Neural cell (in vitro differentiated cells): ENCODE data around the gene SHMT1. TPM values are rescaled to one million over a fixed set of nuclear protein-coding genes. Genes with fewer than 3 reads are reported as not detected.
"Not testable (repeated sequence)": the region's sequence is repeated elsewhere in the genome, so short reads cannot be mapped to it uniquely, and the experiment has no call there.

Source experiments
- H2AFZ ChIP-seq: fragments of 200-600, 300-800 bp; sonication (generic), shearing (Covaris generic); 2 replicates; pipeline ENCODE4 v1.6.0; 2014; ENCODE audit warnings: low read depth, mild to moderate bottlenecking, antibody characterized with exemption, low read length, moderate library complexity
- H3F3A ChIP-seq: fragments of 200-600 bp; shearing (Covaris generic); 2 replicates; pipeline ENCODE4 v1.6.1; 2016; ENCODE audit warnings: mild to moderate bottlenecking, moderate library complexity, mixed read lengths, antibody characterized with exemption, low read length; ENCODE audit not compliant: insufficient read depth, poor library complexity, severe bottlenecking
- H3K27ac ChIP-seq: fragments of 200-600, 300-800 bp; sonication (generic), shearing (Covaris generic); 2 replicates; pipeline ENCODE4 v1.5.1; 2014; ENCODE audit warnings: mild to moderate bottlenecking, low read length, moderate library complexity
- H3K27me3 ChIP-seq: fragments of 300-800, 200-600 bp; sonication (generic), shearing (Covaris generic); 2 replicates; pipeline ENCODE4 v1.6.0; 2014; ENCODE audit warnings: mild to moderate bottlenecking, low read depth, low read length, moderate library complexity; ENCODE audit not compliant: insufficient read depth
- H3K36me3 ChIP-seq: fragments of 300-800, 200-600 bp; sonication (generic), shearing (Covaris generic); 2 replicates; pipeline ENCODE4 v1.5.1; 2014; ENCODE audit warnings: mild to moderate bottlenecking, antibody characterized with exemption, low read length, moderate library complexity; ENCODE audit not compliant: insufficient read depth
- H3K4me2 ChIP-seq: fragments of 300-800, 200-600 bp; sonication (generic), shearing (Covaris generic); 2 replicates; pipeline ENCODE4 v1.6.0; 2014; ENCODE audit warnings: mild to moderate bottlenecking, low read length
- H3K4me3 ChIP-seq: fragments of 300-800, 200-600 bp; sonication (generic), shearing (Covaris generic); 2 replicates; pipeline ENCODE4 v1.5.1; 2014; ENCODE audit warnings: mild to moderate bottlenecking, low read length, moderate library complexity
- H3K79me2 ChIP-seq: fragments of 200-600 bp; shearing (Covaris generic); replicated peaks from 2 replicates; pipeline ENCODE4 v1.6.0; 2014; ENCODE audit warnings: mild to moderate bottlenecking, low read length, moderate library complexity; ENCODE audit not compliant: insufficient read depth
- H3K9ac ChIP-seq: fragments of 300-800, 200-600 bp; sonication (generic), shearing (Covaris generic); 2 replicates; pipeline ENCODE4 v1.6.1; 2016; ENCODE audit warnings: mild to moderate bottlenecking, low read length, mixed read lengths
- H3K9me2 ChIP-seq: fragments of 200-600 bp; shearing (Covaris generic); 2 replicates; pipeline ENCODE4 v1.6.1; 2016; ENCODE audit warnings: mild to moderate bottlenecking, low read length, mixed read lengths; ENCODE audit not compliant: insufficient read depth
- H3K9me3 ChIP-seq: fragments of 200-600, 300-800 bp; sonication (generic), shearing (Covaris generic); 2 replicates; pipeline ENCODE4 v1.6.1; 2016; ENCODE audit warnings: mild to moderate bottlenecking, mixed run types, low read length, moderate library complexity, mixed read lengths
- H4K20me1 ChIP-seq: fragments of 200-600 bp; shearing (Covaris generic); 2 replicates; pipeline ENCODE4 v1.6.1; 2016; ENCODE audit warnings: mild to moderate bottlenecking, mixed run types; ENCODE audit not compliant: insufficient read depth
- EP300 ChIP-seq: fragments of 450-650 bp; conservative IDR thresholded peaks from 2 replicates; pipeline ENCODE4 v1.6.1; 2014; ENCODE audit warnings: antibody characterized with exemption, mild to moderate bottlenecking, moderate library complexity; ENCODE audit not compliant: poor library complexity, severe bottlenecking
- EZH2 ChIP-seq: fragments of 200-600, 300-800 bp; shearing (Covaris generic), sonication (generic); IDR thresholded peaks from 2 replicates; pipeline ENCODE4 v1.6.1; 2014; ENCODE audit warnings: antibody characterized with exemption, low read length, borderline replicate concordance, mild to moderate bottlenecking; ENCODE audit not compliant: insufficient read depth, poor library complexity, severe bottlenecking
- MXI1 ChIP-seq: fragments of 450-650 bp; conservative IDR thresholded peaks from 2 replicates; pipeline ENCODE4 v1.6.1; 2014; ENCODE audit warnings: antibody characterized with exemption, mild to moderate bottlenecking; ENCODE audit not compliant: poor library complexity, severe bottlenecking
- POLR2AphosphoS5 ChIP-seq: IDR thresholded peaks from 2 replicates; pipeline ENCODE4 v1.6.1; 2012
- RAD21 ChIP-seq: fragments of 450-650 bp; conservative IDR thresholded peaks from 2 replicates; pipeline ENCODE4 v1.6.1; 2014; ENCODE audit warnings: antibody characterized with exemption, mild to moderate bottlenecking, moderate library complexity
- SMC3 ChIP-seq: fragments of 450-650 bp; conservative IDR thresholded peaks from 2 replicates; pipeline ENCODE4 v1.6.1; 2014; ENCODE audit warnings: antibody characterized with exemption, mild to moderate bottlenecking, moderate library complexity; ENCODE audit not compliant: poor library complexity
- TAF1 ChIP-seq: IDR thresholded peaks from 2 replicates; pipeline ENCODE4 v1.6.1; 2012; ENCODE audit warnings: low read depth
- polyA plus RNA-seq: library from polyadenylated mRNA; depleted of rRNA; stranded (reverse); fragments of >200 nt; gene quantifications from 2 replicates; pipeline ENCODE4 v1.2.3, GENCODE V29; 2014
- TF ChIP-seq, protein P1 (sequence below): fragments of 450-650 bp; IDR thresholded peaks from 2 replicates; pipeline ENCODE4 v1.5.1; 2014; ENCODE audit warnings: antibody characterized with exemption, mild to moderate bottlenecking, moderate library complexity; ENCODE audit not compliant: poor library complexity, severe bottlenecking
- TF ChIP-seq, protein P2 (sequence below): IDR thresholded peaks from 2 replicates; pipeline ENCODE4 v1.6.1; 2012; ENCODE audit warnings: borderline replicate concordance

The SHMT1 gene
- polyA plus RNA-seq, 1 donor from 2014 or later: 4.5 TPM

DNA sequence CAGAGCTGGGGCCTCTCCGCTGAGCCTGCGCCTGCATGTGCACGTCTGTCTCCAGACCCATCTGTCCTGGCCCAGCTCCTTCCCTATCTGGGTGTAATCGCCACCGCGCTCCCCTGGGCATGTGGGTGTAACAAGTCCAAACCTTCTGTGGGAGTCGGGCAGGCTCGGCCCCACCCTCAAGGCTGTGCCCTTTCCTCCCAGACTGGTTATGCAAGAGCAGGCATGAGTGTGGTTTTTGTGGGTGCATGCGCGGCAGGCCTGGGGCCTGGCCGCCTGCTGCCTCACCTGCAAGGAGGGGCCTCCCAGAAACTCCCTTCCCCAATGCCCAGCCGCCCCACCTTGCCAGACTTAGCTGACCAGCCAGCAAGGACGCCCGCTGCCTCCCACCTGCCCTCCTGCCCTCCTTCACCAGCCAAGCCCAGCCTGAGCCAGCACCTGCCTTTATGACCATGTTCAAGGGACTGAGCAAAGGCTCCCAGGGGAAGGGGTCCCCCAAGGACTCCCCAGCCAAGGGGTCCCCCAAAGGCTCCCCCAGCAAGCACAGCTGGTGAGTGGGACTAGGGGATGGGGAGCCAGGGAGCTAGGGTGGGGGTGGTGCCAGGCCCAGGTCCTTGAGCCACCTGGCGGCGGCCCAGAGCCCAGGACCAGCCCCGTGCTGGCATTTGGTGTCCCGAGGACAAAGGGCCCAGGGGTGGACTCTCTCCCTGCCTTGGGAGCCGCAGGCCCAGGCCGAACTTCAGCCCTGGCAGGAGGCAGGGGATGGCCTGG, 14.3 kb upstream of the SHMT1 start, which contains the start of gene EVPLL:
EVPLL (plus strand) TSS at position 342 of the 768 bp plus-strand sequence. CDS start 3,160 bp downstream, outside the sequence.
- Histone ChIP-seq H3K4me3 (no peak within 1 kb of the TSS), H3K9ac (no peak within 1 kb of the TSS), H3K27ac (no peak within 1 kb of the TSS), H3K9me2 (no peaks in the 10 kb centered on the region), H3K9me3 (no peaks in the 10 kb centered on the region), H2AFZ (no peak within 1 kb of the TSS), H4K20me1 (no peaks in the 10 kb centered on the region), H3F3A (no peaks in the 10 kb centered on the region), H3K79me2 (no peaks in the 10 kb centered on the region), H3K4me2 (no peak within 1 kb of the TSS), H3K36me3 (no peaks in the 10 kb centered on the region), H3K27me3 (no peaks in the 10 kb centered on the region)
- no peak for TF ChIP-seq EP300
- TF ChIP-seq MXI1: no peak
- TF ChIP-seq, protein P1, sequence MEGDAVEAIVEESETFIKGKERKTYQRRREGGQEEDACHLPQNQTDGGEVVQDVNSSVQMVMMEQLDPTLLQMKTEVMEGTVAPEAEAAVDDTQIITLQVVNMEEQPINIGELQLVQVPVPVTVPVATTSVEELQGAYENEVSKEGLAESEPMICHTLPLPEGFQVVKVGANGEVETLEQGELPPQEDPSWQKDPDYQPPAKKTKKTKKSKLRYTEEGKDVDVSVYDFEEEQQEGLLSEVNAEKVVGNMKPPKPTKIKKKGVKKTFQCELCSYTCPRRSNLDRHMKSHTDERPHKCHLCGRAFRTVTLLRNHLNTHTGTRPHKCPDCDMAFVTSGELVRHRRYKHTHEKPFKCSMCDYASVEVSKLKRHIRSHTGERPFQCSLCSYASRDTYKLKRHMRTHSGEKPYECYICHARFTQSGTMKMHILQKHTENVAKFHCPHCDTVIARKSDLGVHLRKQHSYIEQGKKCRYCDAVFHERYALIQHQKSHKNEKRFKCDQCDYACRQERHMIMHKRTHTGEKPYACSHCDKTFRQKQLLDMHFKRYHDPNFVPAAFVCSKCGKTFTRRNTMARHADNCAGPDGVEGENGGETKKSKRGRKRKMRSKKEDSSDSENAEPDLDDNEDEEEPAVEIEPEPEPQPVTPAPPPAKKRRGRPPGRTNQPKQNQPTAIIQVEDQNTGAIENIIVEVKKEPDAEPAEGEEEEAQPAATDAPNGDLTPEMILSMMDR: no peak
- TF ChIP-seq RAD21: no peak

DNA sequence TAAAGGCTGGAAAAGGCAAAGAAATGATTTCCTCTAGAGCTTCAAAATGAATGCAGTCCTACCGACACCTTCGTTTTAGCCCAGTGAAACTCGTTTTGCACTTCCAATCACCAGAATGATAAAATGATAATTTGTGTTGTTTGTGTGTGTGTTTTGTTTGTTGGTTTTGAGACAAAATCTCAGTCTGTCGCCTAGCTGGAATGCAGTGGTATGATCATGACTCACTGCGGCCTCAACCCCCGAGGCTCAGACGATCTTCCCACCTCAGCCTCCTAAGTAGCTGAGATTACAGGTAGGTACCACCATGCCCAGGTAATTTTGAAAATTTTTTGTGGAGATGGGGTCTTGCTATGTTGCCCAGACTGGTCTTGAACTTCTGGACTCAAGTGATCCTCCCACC, 10.9 kb upstream of the SHMT1 start:
- Histone ChIP-seq H3F3A (no peaks in the 10 kb centered on the region), H3K79me2 (no peaks in the 10 kb centered on the region), H3K36me3 (no peaks in the 10 kb centered on the region), H3K9me2 (no peaks in the 10 kb centered on the region), H3K9ac (no peak overlapping the region), H3K27me3 (no peaks in the 10 kb centered on the region), H3K9me3 (no peaks in the 10 kb centered on the region), H3K4me3 (no peak overlapping the region), H2AFZ (no peak overlapping the region), H3K27ac (no peak overlapping the region), H3K4me2 (no peak overlapping the region), H4K20me1 (no peaks in the 10 kb centered on the region)
- no peak for TF ChIP-seq POLR2AphosphoS5
- no peak for TF ChIP-seq SMC3
- TF ChIP-seq, protein P2, sequence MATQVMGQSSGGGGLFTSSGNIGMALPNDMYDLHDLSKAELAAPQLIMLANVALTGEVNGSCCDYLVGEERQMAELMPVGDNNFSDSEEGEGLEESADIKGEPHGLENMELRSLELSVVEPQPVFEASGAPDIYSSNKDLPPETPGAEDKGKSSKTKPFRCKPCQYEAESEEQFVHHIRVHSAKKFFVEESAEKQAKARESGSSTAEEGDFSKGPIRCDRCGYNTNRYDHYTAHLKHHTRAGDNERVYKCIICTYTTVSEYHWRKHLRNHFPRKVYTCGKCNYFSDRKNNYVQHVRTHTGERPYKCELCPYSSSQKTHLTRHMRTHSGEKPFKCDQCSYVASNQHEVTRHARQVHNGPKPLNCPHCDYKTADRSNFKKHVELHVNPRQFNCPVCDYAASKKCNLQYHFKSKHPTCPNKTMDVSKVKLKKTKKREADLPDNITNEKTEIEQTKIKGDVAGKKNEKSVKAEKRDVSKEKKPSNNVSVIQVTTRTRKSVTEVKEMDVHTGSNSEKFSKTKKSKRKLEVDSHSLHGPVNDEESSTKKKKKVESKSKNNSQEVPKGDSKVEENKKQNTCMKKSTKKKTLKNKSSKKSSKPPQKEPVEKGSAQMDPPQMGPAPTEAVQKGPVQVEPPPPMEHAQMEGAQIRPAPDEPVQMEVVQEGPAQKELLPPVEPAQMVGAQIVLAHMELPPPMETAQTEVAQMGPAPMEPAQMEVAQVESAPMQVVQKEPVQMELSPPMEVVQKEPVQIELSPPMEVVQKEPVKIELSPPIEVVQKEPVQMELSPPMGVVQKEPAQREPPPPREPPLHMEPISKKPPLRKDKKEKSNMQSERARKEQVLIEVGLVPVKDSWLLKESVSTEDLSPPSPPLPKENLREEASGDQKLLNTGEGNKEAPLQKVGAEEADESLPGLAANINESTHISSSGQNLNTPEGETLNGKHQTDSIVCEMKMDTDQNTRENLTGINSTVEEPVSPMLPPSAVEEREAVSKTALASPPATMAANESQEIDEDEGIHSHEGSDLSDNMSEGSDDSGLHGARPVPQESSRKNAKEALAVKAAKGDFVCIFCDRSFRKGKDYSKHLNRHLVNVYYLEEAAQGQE: no peak
- TF ChIP-seq, protein P1: no peak
- no peak for TF ChIP-seq EZH2
- no peak for TF ChIP-seq EP300
- no peak for TF ChIP-seq RAD21
- no peak for TF ChIP-seq TAF1
- no peak for TF ChIP-seq MXI1

DNA sequence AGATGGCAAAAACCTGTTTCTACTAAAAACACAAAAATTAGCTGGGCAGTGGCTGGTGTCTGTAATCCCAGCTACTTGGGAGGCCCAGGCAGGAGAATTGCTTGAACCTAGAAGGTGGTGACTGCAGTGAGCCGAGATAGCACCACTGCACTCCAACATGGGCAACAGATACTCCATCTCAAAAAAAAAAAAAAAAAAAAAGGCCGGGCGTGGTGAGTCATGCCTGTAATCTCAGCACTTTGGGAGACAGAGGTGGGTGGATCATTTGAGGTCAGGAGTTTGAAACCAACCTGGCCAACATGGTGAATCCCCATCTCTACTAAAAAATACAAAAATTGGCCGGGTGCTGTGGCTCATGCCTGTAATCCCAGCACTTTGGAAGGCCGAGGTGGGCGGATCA, 9.8 kb upstream of the SHMT1 start:
- not testable (repeated sequence) for H3K4me3 ChIP-seq, H2AFZ ChIP-seq, H3K9ac ChIP-seq, H3K9me3 ChIP-seq, H3K27ac ChIP-seq, H4K20me1 ChIP-seq, H3K79me2 ChIP-seq, H3K9me2 ChIP-seq, H3F3A ChIP-seq, H3K27me3 ChIP-seq, H3K4me2 ChIP-seq, H3K36me3 ChIP-seq
